22Rv1 (cell line): ENCODE results near the gene ATF6B.

Source experiments
- ZFX ChIP-seq: fragments of 450-650 bp; IDR thresholded peaks from 2 replicates; pipeline ENCODE4 v1.6.1; 2017; ENCODE audit warnings: antibody characterized with exemption, borderline replicate concordance
- TF ChIP-seq, protein P1 (sequence below): fragments of 450-650 bp; IDR thresholded peaks from 2 replicates; pipeline ENCODE4 v1.5.1; 2017; ENCODE audit warnings: mild to moderate bottlenecking

DNA sequence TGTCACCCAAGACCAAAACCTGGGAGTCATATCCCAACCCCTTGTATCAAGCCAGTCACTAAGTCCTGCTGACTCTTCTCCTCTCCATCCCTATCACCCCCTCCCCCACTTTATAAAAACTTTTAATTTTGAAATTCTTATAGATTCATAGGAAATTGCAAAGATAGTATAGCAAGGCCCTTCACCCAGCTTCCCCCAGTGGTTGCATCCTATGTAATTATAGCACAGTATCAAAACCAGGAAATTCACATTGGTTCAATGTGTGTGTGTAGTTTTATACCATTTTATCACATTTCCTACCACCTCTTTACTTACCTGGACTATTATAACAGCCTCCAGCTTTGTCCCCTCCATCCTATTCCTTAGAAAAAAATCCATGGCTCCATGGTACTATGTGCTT is 30.0 kb upstream of the ATF6B start:
- TF ChIP-seq, protein P1, sequence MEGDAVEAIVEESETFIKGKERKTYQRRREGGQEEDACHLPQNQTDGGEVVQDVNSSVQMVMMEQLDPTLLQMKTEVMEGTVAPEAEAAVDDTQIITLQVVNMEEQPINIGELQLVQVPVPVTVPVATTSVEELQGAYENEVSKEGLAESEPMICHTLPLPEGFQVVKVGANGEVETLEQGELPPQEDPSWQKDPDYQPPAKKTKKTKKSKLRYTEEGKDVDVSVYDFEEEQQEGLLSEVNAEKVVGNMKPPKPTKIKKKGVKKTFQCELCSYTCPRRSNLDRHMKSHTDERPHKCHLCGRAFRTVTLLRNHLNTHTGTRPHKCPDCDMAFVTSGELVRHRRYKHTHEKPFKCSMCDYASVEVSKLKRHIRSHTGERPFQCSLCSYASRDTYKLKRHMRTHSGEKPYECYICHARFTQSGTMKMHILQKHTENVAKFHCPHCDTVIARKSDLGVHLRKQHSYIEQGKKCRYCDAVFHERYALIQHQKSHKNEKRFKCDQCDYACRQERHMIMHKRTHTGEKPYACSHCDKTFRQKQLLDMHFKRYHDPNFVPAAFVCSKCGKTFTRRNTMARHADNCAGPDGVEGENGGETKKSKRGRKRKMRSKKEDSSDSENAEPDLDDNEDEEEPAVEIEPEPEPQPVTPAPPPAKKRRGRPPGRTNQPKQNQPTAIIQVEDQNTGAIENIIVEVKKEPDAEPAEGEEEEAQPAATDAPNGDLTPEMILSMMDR: no peak
- TF ChIP-seq ZFX: no peak
